ENCODE measurements around the gene PEX11B.
"Not testable (repeated sequence)": the region's sequence is repeated elsewhere in the genome, so short reads cannot be mapped to it uniquely, and the experiment has no call there.

PEX11B gene

DNA sequence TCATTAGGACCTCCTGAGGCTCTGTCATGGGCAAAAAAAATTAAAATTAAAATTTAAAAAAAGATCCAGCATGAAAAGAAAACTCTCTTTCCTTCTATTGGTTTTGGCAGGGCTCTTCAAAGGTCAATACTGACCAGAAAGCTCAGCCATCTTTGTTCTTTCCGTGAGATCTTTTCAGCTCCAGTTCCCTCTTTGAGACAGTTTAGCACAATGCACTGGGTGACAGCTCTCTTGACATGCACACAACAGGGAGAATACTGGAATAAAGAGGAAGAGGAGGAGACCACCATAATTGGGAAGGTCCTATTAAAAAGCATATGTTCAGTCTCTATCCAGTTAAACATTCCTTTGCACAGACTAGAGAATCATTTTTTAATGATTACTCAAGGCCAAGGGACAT is 33.0 kb upstream of the PEX11B start:
- DNase-seq = no peak

DNA sequence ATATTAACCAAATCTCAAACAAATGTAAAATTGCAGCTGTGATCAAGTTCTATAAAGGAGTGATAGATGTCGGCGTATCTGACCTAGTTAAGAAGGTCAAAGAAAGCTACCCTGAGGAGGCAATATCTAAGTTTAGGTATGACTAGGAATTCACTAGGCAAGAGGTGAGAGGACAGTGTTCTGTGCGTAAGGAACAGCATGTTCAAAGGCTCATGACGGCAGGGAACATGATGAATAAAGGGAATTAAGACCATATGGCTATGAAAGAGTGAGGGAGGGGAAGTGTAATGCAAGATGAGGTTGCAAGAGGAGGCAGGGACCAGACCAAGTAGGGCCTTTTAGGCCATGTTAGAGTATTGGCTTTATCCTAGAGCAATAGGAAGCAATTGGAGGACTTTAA is 30.7 kb upstream of the PEX11B start:
- DNase-seq = no peak

DNA sequence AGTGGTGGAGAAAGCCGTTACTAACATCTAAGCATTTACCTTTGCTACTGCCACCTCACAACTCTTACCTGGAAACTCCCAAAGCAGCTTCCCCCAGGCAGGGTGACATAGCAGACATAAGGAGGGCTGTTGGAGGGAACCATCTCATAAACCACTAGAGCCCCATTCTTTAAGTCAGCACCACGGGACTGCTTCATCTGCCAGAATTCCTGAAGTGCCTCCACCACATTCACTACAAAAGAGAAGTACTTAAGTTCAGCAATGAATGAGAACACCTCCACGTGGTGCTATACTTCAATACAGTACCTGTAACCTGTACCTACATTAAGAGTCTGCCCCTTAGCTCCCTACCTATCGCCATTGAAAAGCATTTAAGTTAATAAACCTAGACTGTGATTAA is 29.0 kb upstream of the PEX11B start:
- DNase-seq = no peak

DNA sequence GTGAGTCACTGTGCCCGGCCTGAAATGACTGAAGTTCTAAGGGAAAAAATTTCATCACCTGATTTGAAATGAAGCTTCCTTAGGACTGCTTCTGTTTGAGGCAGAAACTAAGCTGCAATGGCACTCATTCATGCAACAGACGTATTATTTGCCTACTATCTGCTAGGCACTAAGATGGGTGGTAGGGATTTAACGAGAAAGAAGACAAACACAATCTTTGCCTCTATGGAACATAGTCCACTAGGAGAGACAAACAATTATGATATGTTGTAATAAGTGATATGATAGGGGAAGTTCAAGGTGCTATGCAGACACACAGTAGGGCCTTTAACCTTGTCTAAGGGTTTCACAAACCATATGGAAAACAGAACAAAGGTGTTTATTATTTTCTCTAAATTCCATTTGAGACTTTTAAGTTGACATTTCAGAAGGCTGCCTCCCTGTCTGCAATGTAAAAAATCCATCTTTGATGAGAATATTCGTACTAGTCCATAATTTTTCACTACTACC is 28.0 kb upstream of the PEX11B start:
- DNase-seq = no peak

DNA sequence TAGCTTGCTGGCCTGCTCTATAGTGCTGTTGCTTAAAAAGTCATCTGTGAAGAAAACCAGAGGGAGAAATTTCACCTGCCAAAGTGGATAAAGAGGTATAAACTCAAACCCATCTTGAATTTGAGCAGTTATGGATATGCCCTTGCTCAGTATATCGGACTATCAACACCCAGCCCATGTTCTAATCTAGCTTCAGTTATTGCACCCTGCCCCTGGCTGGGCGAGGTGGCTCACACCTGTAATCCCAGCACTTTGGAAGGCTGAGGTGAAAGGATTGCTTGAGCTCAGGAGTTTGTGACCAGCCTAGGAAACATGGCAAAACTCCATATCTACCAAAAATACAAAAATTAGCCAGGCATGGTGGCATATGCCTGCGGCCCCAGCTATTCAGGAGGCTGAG is 26.0 kb upstream of the PEX11B start:
- no peak for DNase-seq

DNA sequence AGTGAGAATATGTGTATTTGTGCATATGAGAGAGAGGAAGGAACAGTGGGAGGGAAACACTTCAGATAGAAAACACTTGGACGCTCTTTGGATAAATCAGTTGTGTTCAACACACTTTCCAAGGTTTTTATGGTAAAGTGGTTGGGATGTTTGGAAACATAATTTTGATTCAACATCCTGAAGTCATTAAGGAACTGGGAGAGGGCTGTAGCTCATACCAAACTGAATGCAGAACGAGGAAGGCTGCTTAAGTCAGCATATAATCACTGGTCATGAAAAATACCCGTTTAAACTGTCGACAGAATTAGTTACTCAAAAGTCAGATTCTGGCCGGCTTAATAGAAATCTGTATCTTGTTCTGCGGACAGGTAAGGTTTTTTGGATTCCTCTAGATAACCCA is 24.4 kb upstream of the PEX11B start:
- DNase-seq = no peak

GRCh38 chr1:145942405-145942804 is 23.9 kb upstream of the PEX11B start:
- no peak for DNase-seq

- no peak for DNase-seq
These were observed 18.9 kb upstream of the PEX11B start for GRCh38 chr1:145937436-145937835.

DNA sequence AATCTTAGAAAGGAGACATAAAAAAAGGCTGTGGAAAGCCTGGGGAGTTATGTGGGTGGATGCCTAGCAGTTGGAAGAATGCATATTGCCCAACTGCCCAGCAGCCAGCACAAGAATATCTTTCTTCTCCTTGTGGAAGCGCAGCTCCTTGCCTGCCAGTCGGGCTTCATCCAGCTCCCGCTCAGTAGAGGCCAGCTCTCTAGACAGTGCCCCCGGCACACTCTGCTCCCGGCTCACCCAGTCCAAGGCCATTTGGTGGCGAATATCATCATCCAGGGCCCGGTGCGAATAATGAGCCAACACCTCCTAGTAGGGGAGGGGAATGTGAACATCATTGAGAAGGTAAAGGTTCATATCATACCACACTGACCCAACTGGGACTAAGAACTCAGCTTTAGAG is 17.7 kb upstream of the PEX11B start:
- DNase-seq = no peak

- DNase-seq = no peak
These were observed 17.2 kb upstream of the PEX11B start for GRCh38 chr1:145935708-145936107.

- not testable (repeated sequence) for DNase-seq
These were observed 14.0 kb upstream of the PEX11B start for GRCh38 chr1:145932522-145933009.

DNA sequence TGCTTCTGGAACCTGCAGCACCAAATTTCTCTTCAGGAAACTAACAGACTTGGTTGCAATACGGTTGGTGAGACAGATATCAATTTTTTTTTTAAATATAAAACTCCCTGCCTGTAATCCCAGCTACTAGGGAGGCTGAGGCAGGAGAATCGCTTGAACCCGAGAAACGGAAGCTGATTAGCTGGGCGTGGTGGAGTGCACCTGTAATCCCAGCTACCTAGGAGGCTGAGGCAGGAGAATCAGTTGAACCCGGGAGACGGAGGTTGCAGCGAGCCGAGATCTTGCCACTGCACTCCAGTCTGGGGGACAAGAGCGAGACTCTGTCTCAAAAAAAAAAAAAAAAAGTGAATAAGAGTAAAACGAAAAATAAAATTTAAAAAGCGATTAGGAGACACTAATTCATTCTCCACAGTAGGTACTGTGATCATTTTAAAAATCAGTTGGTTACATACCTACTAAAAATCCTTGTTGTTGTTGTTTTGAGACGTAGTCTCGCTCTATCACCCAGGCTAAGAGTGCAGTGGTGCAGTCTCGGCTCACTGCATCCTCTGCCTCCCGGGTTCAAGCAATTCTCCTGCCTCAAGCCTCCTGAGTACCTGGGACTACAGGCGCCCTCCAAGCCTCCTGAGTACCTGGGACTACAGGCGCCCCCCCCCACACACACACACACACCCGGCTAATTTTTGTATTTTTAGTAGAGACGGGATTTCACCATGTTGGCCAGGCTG is 9.6 kb upstream of the PEX11B start:
- no peak for DNase-seq

GRCh38 chr1:145927063-145927886 is 8.8 kb upstream of the PEX11B start, which contains the start of gene RBM8A:
RBM8A (minus strand) TSS chr1:145927484; CDS start chr1:145927426, 58 bp downstream.
- DNase-seq = peak; percentile 100

GRCh38 chr1:145926686-145927062 is 8.2 kb upstream of the PEX11B start:
- no peak for DNase-seq

GRCh38 chr1:145922266-145922665 is 3.7 kb upstream of the PEX11B start:
- DNase-seq = no peak

GRCh38 chr1:145920297-145920696 is 1.8 kb upstream of the PEX11B start:
- DNase-seq = not testable (repeated sequence)

GRCh38 chr1:145918992-145919939 is 749 bp upstream of the PEX11B start:
- no peak for DNase-seq

- no peak for DNase-seq
These were observed 922 bp downstream of the PEX11B start for GRCh38 chr1:145917595-145917994.

DNA sequence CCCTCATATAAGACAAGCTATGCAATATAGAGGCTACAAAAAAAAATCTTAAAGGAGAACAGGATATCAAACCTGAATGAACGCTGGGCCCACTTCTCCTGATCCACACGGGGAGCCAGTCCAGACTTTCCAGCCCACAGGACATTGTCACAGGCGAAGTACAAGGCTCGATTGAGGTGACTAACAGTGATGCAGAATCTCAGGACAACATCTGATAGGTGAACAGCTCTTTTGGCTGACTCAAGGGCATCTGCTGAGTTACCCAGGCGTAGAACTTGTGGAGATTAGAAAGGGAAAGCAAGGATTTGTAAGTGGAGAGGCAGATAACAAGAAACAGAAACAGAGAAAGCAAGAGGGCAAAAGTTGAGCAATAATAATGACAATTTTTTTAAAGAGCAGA is 1.8 kb downstream of the PEX11B start:
- no peak for DNase-seq

DNA sequence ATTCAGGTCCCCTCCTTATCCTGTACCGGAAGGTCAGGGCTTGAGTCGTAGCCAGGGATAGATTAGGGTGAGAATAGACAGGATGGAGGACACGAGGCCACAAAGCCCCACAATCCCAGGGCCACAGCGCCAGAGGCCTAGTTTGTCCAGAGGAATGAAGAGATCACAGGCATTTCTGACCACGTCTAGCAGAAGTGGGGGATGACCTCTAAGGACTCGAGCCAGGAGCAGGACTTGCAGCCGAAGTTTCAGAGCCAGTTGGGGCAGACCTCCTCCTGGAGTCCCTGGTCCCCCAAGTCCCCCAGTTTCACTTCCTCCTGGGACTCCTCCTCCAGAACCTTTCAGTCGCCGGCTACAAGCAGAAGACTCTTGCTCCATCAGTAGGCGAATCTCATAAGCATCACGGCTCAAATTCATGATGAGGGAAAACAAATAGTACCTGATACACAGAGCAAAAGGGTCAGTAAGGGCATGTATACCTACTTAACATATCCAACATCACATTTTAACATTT is 6.3 kb downstream of the PEX11B start:
- no peak for DNase-seq

GRCh38 chr1:145908653-145909052 is 9.9 kb downstream of the PEX11B start:
- DNase-seq = no peak

- no peak for DNase-seq
These were observed 11.4 kb downstream of the PEX11B start for GRCh38 chr1:145906954-145907753.

All from NCI-H2081 treated with DMSO at 0.1 percent for 48 hours (cell line).